Ascending aorta (tissue), 2 donors: ENCODE measurements around the gene ZBTB12. TPM values are rescaled to one million over a fixed set of nuclear protein-coding genes. Genes with fewer than 3 reads are reported as not detected.

Experiments
- DNase-seq, 2 donors: peaks; one replicate each; pipeline ENCODE4 v3.0.0-alpha.2; 2019; ENCODE audit warnings: low spot score in 2 of 2
- H3K27ac ChIP-seq, 2 donors: fragments of 200-600 bp; sonication (generic); one replicate each; pipeline ENCODE4 v1.5.1; 2016 to 2017; ENCODE audit warnings: mild to moderate bottlenecking in 1 of 2
- H3K27me3 ChIP-seq: fragments of 200-600 bp; sonication (generic); one replicate; pipeline ENCODE4 v1.5.1; 2017
- H3K36me3 ChIP-seq, 2 donors: fragments of 200-600 bp; sonication (generic); one replicate each; pipeline ENCODE4 v1.5.1; 2016
- H3K4me1 ChIP-seq, 2 donors: fragments of 200-600 bp; sonication (generic); one replicate each; pipeline ENCODE4 v1.5.1; 2016 to 2017; ENCODE audit warnings: mild to moderate bottlenecking in 1 of 2
- H3K4me3 ChIP-seq, 2 donors: fragments of 200-600 bp; sonication (generic); one replicate each; pipeline ENCODE4 v1.5.1; 2016 to 2017; ENCODE audit warnings: mild to moderate bottlenecking in 1 of 2
- H3K9me3 ChIP-seq, 2 donors: fragments of 200-600 bp; sonication (generic); one replicate each; pipeline ENCODE4 v1.5.1; 2016
- intact Hi-C: fragments of 100-400 bp; cut with DNase I; formaldehyde crosslinking; loops from one replicate; pipeline ENCODE4 v1.15.1; 2023
- total RNA-seq: library from RNA; depleted of rRNA; stranded (reverse); fragments of >200 nt; gene quantifications from one replicate; pipeline ENCODE4 v1.1.0, GENCODE V29; 2016
- TF ChIP-seq, protein P1 (sequence below), 3 experiments: fragments of 200-600 bp in 2 of 3; fragments of 450-650 bp in 1 of 3; sonication (generic) in 2 of 3; IDR thresholded peaks; one replicate each; pipeline ENCODE4 v1.5.1; 2016 to 2019; ENCODE audit warnings: antibody characterized with exemption in 3 of 3, mild to moderate bottlenecking in 1 of 3, moderate library complexity in 1 of 3

Gene ZBTB12
- total RNA-seq, 1 donor from 2014 or later, result 7.3 TPM

- Histone ChIP-seq H3K27ac (no peak within 1 kb of the TSS), H3K9me3 (no peaks in the 10 kb centered on the region), H3K36me3 (peaks cover 24 to 43% of the 10 kb centered on the region in 2 donors), H3K27me3 (no peaks in the 10 kb centered on the region), H3K4me3 (no peak within 1 kb of the TSS), H3K4me1 (no peaks in the 10 kb centered on the region)
- TF ChIP-seq, protein P1, sequence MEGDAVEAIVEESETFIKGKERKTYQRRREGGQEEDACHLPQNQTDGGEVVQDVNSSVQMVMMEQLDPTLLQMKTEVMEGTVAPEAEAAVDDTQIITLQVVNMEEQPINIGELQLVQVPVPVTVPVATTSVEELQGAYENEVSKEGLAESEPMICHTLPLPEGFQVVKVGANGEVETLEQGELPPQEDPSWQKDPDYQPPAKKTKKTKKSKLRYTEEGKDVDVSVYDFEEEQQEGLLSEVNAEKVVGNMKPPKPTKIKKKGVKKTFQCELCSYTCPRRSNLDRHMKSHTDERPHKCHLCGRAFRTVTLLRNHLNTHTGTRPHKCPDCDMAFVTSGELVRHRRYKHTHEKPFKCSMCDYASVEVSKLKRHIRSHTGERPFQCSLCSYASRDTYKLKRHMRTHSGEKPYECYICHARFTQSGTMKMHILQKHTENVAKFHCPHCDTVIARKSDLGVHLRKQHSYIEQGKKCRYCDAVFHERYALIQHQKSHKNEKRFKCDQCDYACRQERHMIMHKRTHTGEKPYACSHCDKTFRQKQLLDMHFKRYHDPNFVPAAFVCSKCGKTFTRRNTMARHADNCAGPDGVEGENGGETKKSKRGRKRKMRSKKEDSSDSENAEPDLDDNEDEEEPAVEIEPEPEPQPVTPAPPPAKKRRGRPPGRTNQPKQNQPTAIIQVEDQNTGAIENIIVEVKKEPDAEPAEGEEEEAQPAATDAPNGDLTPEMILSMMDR (IDR thresholded peaks at IDR 0.05), result no peak
- intact Hi-C loops, result no loop called here
- no peak for DNase-seq
Observed at GRCh38 chr6:31878726-31879125, 23.2 kb downstream of the ZBTB12 start, which contains the start of gene SLC44A4. SLC44A4 (minus strand) TSS chr6:31878997; CDS start chr6:31878980, 17 bp downstream.

GRCh38 chr6:31878222-31878621, 23.7 kb downstream of the ZBTB12 start:
- H3K27me3 ChIP-seq, result no peaks in the 10 kb centered on the region
- peaks cover 19 to 38% of the 10 kb centered on the region in 2 donors for H3K36me3 ChIP-seq
- H3K9me3 ChIP-seq, result no peaks in the 10 kb centered on the region
- no peak overlapping the region for H3K4me3 ChIP-seq
- intact Hi-C loops, result no loop called here
- H3K27ac ChIP-seq, result no peak overlapping the region
- TF ChIP-seq, protein P1 (IDR thresholded peaks at IDR 0.05), result no peak
- no peak for DNase-seq
- H3K4me1 ChIP-seq, result no peaks in the 10 kb centered on the region

- H3K36me3 ChIP-seq, result peaks cover 14 to 33% of the 10 kb centered on the region in 2 donors
- no peak overlapping the region for H3K4me3 ChIP-seq
- no peak for DNase-seq
- TF ChIP-seq, protein P1 (IDR thresholded peaks at IDR 0.05), result no peak
- no peaks in the 10 kb centered on the region for H3K9me3 ChIP-seq
- intact Hi-C loops, result no loop called here
- H3K27ac ChIP-seq, result no peak overlapping the region
- no peaks in the 10 kb centered on the region for H3K27me3 ChIP-seq
- no peaks in the 10 kb centered on the region for H3K4me1 ChIP-seq
Observed at GRCh38 chr6:31877651-31878161, 24.2 kb downstream of the ZBTB12 start.

- no peak for DNase-seq
- Histone ChIP-seq H3K4me1 (no peaks in the 10 kb centered on the region), H3K27ac (no peak overlapping the region), H3K36me3 (peaks cover 11 to 28% of the 10 kb centered on the region in 2 donors), H3K27me3 (no peaks in the 10 kb centered on the region), H3K4me3 (no peak overlapping the region), H3K9me3 (no peaks in the 10 kb centered on the region)
- intact Hi-C loops, result no loop called here
- TF ChIP-seq, protein P1 (IDR thresholded peaks at IDR 0.05), result no peak
Observed at GRCh38 chr6:31877125-31877650, 24.7 kb downstream of the ZBTB12 start.

- no peak for DNase-seq
- H3K9me3 ChIP-seq, result no peaks in the 10 kb centered on the region
- no peak overlapping the region for H3K27ac ChIP-seq
- no peak overlapping the region for H3K4me3 ChIP-seq
- intact Hi-C loops, result no loop called here
- H3K27me3 ChIP-seq, result no peaks in the 10 kb centered on the region
- peaks cover 11 to 19% of the 10 kb centered on the region in 2 donors for H3K36me3 ChIP-seq
- no peaks in the 10 kb centered on the region for H3K4me1 ChIP-seq
- TF ChIP-seq, protein P1 (IDR thresholded peaks at IDR 0.05), result no peak
Observed at GRCh38 chr6:31876357-31876756, 25.5 kb downstream of the ZBTB12 start.
